Cardiac ventricle fibroblast (primary cell): ENCODE measurements around the gene PAQR6. TPM values are rescaled to one million over a fixed set of nuclear protein-coding genes. Genes with fewer than 3 reads are reported as not detected.

Experiments used
- total RNA-seq: library from RNA; depleted of rRNA; stranded (reverse); fragments of >200 nt; gene quantifications from 2 replicates; pipeline ENCODE4 v1.2.3, GENCODE V29; 2015

The PAQR6 gene, protein sequence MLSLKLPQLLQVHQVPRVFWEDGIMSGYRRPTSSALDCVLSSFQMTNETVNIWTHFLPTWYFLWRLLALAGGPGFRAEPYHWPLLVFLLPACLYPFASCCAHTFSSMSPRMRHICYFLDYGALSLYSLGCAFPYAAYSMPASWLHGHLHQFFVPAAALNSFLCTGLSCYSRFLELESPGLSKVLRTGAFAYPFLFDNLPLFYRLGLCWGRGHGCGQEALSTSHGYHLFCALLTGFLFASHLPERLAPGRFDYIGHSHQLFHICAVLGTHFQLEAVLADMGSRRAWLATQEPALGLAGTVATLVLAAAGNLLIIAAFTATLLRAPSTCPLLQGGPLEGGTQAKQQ
- total RNA-seq, result 0.37 TPM in 1 of 2 replicates, not detected in the other

DNA sequence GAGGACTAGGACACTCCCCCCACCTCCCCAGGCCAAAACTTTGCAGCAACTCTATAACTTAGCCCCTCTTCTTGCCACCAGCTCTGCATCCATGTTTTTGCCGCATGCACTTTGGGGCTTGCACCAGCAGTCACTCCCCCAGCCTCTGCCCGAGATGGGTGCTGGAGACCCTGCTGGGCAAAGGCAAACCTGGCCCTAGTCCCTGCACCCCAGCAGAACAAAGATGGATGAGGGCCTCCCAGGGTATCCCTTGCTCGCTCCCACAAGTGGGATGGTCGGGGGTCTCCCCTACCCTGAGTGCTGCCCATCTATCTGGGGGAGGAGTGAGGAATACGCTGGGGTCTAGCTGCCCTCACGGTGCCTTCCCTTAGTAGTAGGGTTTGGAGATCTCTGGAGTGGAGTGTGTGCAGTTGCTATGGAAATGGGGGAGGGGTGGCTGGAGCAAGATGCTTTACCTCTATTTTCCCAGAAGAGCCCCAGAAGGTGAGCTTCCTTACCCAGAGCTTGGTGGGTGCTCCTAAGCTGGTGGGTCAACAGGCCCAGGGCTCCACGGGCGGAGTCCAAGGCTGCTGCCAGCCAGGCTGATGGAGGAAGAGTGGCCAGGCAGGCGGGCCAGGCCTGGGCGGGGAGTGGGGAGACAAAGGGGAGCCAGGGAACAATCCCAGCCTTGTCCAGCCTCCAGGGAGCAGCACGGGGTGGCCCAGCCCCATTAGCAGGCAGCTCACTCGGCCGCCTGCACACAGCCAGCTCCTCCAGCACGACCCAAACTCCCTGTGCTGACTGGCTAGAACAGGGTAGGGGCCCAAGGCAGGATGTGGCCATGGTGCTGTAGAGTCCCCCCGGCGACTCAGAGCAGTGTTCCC is at the start of gene PAQR6:
TSS of gene PAQR6 (minus strand) at position 597 of the 863 bp plus-strand sequence. CDS start 1,325 bp downstream, outside the sequence.

DNA sequence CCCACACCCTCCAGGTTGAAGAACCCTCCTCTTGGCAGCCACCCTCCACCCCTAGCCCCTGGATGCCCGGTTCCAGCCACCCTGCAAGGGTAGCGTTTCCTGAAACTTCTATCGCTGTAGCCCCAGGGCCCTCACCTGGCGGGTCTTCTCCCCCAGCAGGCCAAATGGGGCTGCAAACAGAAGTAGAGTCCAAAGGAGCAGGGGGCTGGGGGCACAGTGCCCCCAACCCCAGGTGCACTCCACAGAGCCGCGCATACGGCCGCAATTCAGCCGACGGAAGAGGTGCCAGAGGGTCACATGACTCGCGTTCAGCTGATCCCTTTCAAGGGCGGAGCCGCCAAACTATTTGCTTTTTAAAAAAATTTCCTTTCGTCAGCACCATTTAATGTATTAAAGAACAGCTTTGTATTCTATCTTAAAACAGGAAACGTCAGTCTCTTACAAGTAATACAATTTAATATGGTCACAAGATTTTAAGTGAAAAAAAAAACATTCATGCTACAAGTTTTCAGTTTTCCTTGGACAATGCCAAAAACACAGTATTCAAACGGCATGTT is 47.6 kb upstream of the PAQR6 start, which contains the start of gene GLMP:
TSS of gene GLMP (minus strand) at position 289 of the 557 bp plus-strand sequence. CDS start at position 255, 34 bp downstream.

DNA sequence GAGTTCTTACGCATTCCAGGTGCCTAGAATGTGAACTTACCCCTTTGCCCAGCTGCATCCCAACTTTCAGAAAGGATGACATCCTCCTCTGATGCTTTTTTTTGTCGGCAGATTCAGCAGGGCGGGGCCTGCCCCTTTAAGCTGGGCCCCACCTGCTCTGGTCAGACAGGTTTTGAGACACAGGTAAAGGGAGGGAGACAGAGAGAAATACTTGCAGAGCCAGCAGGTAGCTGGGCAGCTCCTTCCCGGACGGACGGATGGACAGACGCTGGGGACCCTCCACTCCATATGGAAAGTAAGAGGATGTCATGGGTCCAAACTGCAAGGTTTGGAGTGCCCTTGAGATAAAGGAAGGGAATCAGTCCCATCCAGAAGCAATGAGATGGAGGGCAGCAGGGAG is 36.3 kb upstream of the PAQR6 start, which contains the start of gene TMEM79:
TSS of gene TMEM79 (plus strand) at position 214 of the 400 bp plus-strand sequence. CDS start 902 bp downstream, outside the sequence.

DNA sequence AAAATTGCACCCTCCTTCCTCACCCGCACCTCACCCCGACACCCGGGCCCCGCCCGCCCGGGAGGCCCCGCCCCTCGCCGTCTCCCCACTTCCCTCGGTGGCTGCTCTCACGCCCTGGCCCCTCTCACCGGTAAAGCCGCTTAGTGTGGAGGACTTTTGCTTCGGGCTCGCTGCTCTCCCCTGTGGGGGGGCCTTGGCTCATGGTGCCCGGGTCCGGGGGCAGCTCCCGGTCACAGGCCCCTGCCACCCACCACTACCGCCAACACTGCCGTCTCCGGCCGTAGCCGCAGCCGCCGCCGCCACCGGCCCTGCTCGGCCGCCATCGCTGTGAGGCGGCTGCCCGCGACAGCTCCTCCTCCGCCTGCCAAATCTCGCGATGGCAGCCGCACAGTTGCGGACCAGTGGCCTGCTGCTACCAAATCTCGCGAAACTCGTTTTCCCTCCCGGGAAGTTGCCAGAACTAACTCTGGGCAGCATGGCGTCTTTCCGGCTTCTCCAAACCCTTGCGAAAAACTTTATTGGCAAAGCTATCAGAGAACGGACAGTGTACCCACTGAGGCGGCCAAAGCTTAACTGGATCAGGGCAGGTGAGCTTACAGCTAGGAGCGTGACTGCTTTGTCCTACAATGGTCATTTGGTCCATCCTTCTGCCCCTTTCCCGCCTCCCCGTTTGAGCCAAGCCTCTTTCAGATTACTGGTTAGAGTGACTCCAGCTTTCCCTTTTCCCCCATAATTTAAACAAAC is 34.8 kb upstream of the PAQR6 start, which contains the start of gene SMG5:
TSS of gene SMG5 (minus strand) at position 347 of the 744 bp plus-strand sequence. CDS start at position 202, 145 bp downstream.

DNA sequence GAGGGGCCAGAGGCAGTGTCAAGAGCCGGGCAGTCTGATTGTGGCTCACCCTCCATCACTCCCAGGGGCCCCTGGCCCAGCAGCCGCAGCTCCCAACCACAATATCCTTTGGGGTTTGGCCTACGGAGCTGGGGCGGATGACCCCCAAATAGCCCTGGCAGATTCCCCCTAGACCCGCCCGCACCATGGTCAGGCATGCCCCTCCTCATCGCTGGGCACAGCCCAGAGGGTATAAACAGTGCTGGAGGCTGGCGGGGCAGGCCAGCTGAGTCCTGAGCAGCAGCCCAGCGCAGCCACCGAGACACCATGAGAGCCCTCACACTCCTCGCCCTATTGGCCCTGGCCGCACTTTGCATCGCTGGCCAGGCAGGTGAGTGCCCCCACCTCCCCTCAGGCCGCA is 5.9 kb downstream of the PAQR6 start, which contains the start of gene BGLAP:
TSS of gene BGLAP (plus strand) at position 259 of the 400 bp plus-strand sequence. CDS start at position 307, 48 bp downstream.

DNA sequence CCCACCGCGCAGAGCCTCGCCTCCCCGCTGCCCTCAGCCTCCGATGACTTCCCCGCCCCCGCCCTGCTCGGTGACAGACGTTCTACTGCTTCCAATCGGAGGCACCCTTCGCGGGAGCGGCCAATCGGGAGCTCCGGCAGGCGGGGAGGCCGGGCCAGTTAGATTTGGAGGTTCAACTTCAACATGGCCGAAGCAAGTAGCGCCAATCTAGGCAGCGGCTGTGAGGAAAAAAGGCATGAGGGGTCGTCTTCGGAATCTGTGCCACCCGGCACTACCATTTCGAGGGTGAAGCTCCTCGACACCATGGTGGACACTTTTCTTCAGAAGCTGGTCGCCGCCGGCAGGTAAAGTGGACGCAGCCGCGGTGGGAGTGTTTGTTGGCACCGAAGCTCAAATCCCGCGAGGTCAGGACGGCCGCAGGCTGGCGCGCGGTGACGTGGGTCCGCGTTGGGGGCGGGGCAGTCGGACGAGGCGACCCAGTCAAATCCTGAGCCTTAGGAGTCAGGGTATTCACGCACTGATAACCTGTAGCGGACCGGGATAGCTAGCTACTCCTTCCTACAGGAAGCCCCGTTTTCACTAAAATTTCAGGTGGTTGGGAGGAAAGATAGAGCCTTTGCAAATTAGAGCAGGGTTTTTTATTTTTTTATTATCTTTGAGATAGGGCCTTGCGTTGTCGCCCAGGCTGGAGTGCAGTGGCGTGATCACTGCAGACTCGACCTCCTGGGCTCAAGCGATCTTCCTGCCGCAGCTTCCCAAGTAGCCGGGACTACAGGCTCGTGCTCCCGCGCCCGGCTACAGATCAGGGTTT is 34.8 kb downstream of the PAQR6 start, which contains the start of gene PMF1:
TSS of gene PMF1 (plus strand) at position 175 of the 811 bp plus-strand sequence. CDS start at position 184, 9 bp downstream.

DNA sequence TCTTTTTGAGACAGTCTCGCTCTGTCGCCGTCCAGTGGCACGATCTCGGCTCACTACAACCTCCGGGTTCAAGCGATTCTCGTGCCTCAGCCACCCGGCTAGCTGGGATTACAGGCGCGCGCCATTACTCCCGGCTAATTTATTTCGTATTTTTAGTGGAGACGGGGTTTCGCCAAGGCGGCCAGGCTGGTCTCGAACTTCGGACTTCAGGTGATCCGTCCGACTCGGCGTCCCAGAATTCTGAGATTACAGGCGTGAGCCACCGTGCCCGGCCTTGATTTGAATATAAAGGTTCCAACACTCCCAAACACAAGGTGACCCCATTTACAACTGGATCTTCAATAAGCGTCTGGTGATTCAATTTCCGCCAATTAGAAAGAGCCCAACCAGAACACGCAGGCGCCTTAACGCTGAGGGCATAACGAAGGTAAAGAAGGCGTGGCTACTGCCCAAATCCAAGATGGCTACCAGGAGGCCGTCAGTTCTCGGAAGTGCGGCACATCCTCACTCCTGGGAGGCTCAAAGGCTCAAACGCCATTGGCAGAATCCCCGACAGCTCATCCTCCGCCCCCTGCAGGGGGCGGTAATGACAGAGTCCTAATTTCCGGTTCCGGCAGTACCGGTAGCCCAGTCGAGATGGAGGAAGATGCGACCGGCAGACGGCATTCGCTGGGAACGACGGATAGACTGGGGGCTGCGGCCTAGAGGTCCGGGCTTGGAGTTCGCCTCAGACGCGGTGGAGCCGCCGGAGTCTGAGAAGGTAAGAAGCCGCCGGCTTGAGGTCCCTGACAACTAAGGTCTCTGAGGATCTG is 54.2 kb downstream of the PAQR6 start, which contains the start of gene SLC25A44:
TSS of gene SLC25A44 (plus strand) at position 617 of the 812 bp plus-strand sequence. CDS start 5,744 bp downstream, outside the sequence.

Other genes starting within 250 kb of the PAQR6 start
- gene SSR2, start 227.1 kb downstream of the PAQR6 start, total RNA-seq, result 460 and 537 TPM in 2 replicates
- gene UBQLN4, start 194.3 kb downstream of the PAQR6 start, total RNA-seq, result 9.1 and 13.3 TPM in 2 replicates
- gene LAMTOR2, start 193.3 kb downstream of the PAQR6 start, total RNA-seq, result 69.9 and 81.7 TPM in 2 replicates
- not detected in 2 replicates for gene RAB25, start 186.9 kb downstream of the PAQR6 start, total RNA-seq
- gene MEX3A, start 165.6 kb downstream of the PAQR6 start, total RNA-seq, result 0.62 and 3.9 TPM in 2 replicates
- gene LMNA, start 133.3 kb downstream of the PAQR6 start, total RNA-seq, result 816 and 907 TPM in 2 replicates
- 1.8 TPM in 1 of 2 replicates, not detected in the other for gene SEMA4A, start 94.5 kb downstream of the PAQR6 start, total RNA-seq
- 12.4 and 13.0 TPM in 2 replicates for gene SLC25A44, start 54.0 kb downstream of the PAQR6 start, total RNA-seq
- gene PMF1, start 35.0 kb downstream of the PAQR6 start, total RNA-seq, result 28.0 and 38.6 TPM in 2 replicates
- gene BGLAP, start 5.9 kb downstream of the PAQR6 start, total RNA-seq, result 0.59 TPM in 1 of 2 replicates, not detected in the other
- gene SMG5, start 34.8 kb upstream of the PAQR6 start, total RNA-seq, result 24.6 TPM in 2 replicates
- 1.1 and 2.1 TPM in 2 replicates for gene TMEM79, start 36.3 kb upstream of the PAQR6 start, total RNA-seq
- gene GLMP, start 47.6 kb upstream of the PAQR6 start, total RNA-seq, result 87.1 and 87.4 TPM in 2 replicates
- not detected in 2 replicates for gene VHLL, start 51.3 kb upstream of the PAQR6 start, total RNA-seq
- gene CCT3, start 90.2 kb upstream of the PAQR6 start, total RNA-seq, result 189 and 190 TPM in 2 replicates
- 0.62 TPM in 1 of 2 replicates, not detected in the other for gene TSACC, start 90.5 kb upstream of the PAQR6 start, total RNA-seq
- 0.10 TPM in 1 of 2 replicates, not detected in the other for gene RHBG, start 121.2 kb upstream of the PAQR6 start, total RNA-seq